ENCODE measurements around the gene ST14.

- TF ChIP-seq CTCF (IDR thresholded peaks at IDR 0.05), result no peak
- no peak for TF ChIP-seq ZFX (IDR thresholded peaks at IDR 0.05; ENCODE audit: borderline replicate concordance)
Observed at GRCh38 chr11:130136107-130136506, 23.5 kb upstream of the ST14 start.

Measured in 22Rv1 (cell line).